GM12865 (cell line): Measurements from ENCODE around the gene GPD1L.

Experiments
- DNase-seq: peaks from one replicate; pipeline ENCODE4 v3.0.0; 2010; ENCODE audit warnings: low read depth
- H3K4me3 ChIP-seq: 2 replicates; pipeline ENCODE4 v1.5.1; 2011; ENCODE audit warnings: mild to moderate bottlenecking, low read depth, low read length, control low read depth
- CTCF ChIP-seq: IDR thresholded peaks from 2 replicates; pipeline ENCODE4 v1.5.1; 2011; ENCODE audit warnings: low read length, control low read depth, low read depth, inconsistent platforms; ENCODE audit not compliant: insufficient read depth; ENCODE audit errors: missing control alignments

The GPD1L gene

GRCh38 chr3:32157600-32158264 is 51.3 kb downstream of the GPD1L start:
- no peak overlapping the region for H3K4me3 ChIP-seq
- TF ChIP-seq CTCF, result no peak
- no peak for DNase-seq

- no peak overlapping the region for H3K4me3 ChIP-seq
- no peak for DNase-seq
- no peak for TF ChIP-seq CTCF
Observed at GRCh38 chr3:32160706-32161214, 54.3 kb downstream of the GPD1L start.

GRCh38 chr3:32165442-32165841 is 59.0 kb downstream of the GPD1L start:
- TF ChIP-seq CTCF, result no peak
- no peak for DNase-seq
- H3K4me3 ChIP-seq, result no peak overlapping the region

- no peak overlapping the region for H3K4me3 ChIP-seq
- no peak for TF ChIP-seq CTCF
- DNase-seq, result no peak
Observed at GRCh38 chr3:32166654-32167053, 60.2 kb downstream of the GPD1L start.

- TF ChIP-seq CTCF, result no peak
Observed at GRCh38 chr3:32172420-32172819, 66.0 kb downstream of the GPD1L start.

GRCh38 chr3:32175607-32176197 is 69.3 kb downstream of the GPD1L start:
- TF ChIP-seq CTCF, result peak; percentile 68
- no peak overlapping the region for H3K4me3 ChIP-seq
- peak; percentile 68 for DNase-seq

More at GRCh38 chr3:32172420-32172819, 66.0 kb downstream of the GPD1L start:
- H3K4me3 ChIP-seq, result no peak overlapping the region
- no peak for DNase-seq

GRCh38 chr3:32176989-32177701 is 70.7 kb downstream of the GPD1L start:
- DNase-seq, result peak; percentile 60

More at GRCh38 chr3:32176989-32177701, 70.7 kb downstream of the GPD1L start:
- no peak overlapping the region for H3K4me3 ChIP-seq
- peak; percentile 66 for TF ChIP-seq CTCF
